Activated CD8-positive, alpha-beta memory T cell treated with anti-CD3 and anti-CD28 coated beads, Interleukin-2, amount 50 U/mL, for 1 hour (primary cell): Measurements from ENCODE around the gene CCDC174.

ENCODE experiments used
- DNase-seq: peaks from one replicate; pipeline ENCODE4 v3.0.0-alpha.2; 2020; ENCODE audit errors: extremely low read depth

Gene CCDC174

GRCh38 chr3:14625443-14625842 lies 26.1 kb upstream of the CCDC174 start:
- no peak for DNase-seq

- DNase-seq, result no peak
Observed at GRCh38 chr3:14627815-14628214, 23.7 kb upstream of the CCDC174 start.

- DNase-seq, result no peak
Observed at GRCh38 chr3:14628406-14628805, 23.2 kb upstream of the CCDC174 start.

- no peak for DNase-seq
Observed at GRCh38 chr3:14630404-14631100, 21.0 kb upstream of the CCDC174 start.

GRCh38 chr3:14631101-14631497 lies 20.5 kb upstream of the CCDC174 start:
- DNase-seq, result no peak

- DNase-seq, result no peak
Observed at GRCh38 chr3:14631687-14632441, 19.7 kb upstream of the CCDC174 start.

- DNase-seq, result no peak
Observed at GRCh38 chr3:14632442-14632930, 19.1 kb upstream of the CCDC174 start.

- DNase-seq, result no peak
Observed at GRCh38 chr3:14633417-14633816, 18.1 kb upstream of the CCDC174 start.

GRCh38 chr3:14633819-14634424 lies 17.6 kb upstream of the CCDC174 start:
- peak; percentile 5 for DNase-seq

- DNase-seq, result no peak
Observed at GRCh38 chr3:14634763-14635400, 16.7 kb upstream of the CCDC174 start.

GRCh38 chr3:14636496-14637087 lies 15.0 kb upstream of the CCDC174 start:
- no peak for DNase-seq

GRCh38 chr3:14640157-14640562 lies 11.4 kb upstream of the CCDC174 start:
- DNase-seq, result no peak

- DNase-seq, result no peak
Observed at GRCh38 chr3:14640734-14641133, 10.8 kb upstream of the CCDC174 start.

- no peak for DNase-seq
Observed at GRCh38 chr3:14641346-14641745, 10.2 kb upstream of the CCDC174 start.

GRCh38 chr3:14645453-14645852 lies 6.1 kb upstream of the CCDC174 start:
- DNase-seq, result no peak

- no peak for DNase-seq
Observed at GRCh38 chr3:14646131-14646573, 5.4 kb upstream of the CCDC174 start.

- DNase-seq, result no peak
Observed at GRCh38 chr3:14646589-14647413, 4.8 kb upstream of the CCDC174 start.

- no peak for DNase-seq
Observed at GRCh38 chr3:14647976-14648955, 3.3 kb upstream of the CCDC174 start.

GRCh38 chr3:14649466-14649865 lies 2.1 kb upstream of the CCDC174 start:
- no peak for DNase-seq

- no peak for DNase-seq
Observed at GRCh38 chr3:14650193-14650592, 1.4 kb upstream of the CCDC174 start.
